Uterus (tissue), 4 donors: ENCODE results near the gene CCDC188. TPM values are rescaled to one million over a fixed set of nuclear protein-coding genes. Genes with fewer than 3 reads are reported as not detected.

Experiments used
- DNase-seq, 2 donors: peaks; one replicate each; pipeline ENCODE4 v3.0.0-alpha.2; 2019 to 2020
- H3K27ac ChIP-seq, 2 donors: fragments of 200-600 bp; sonication (generic); 1 replicate in 1 of 2; 2 replicates in 1 of 2; pipeline ENCODE4 v1.5.1; 2016 to 2018
- H3K27me3 ChIP-seq, 2 donors: fragments of 200-600 bp; sonication (generic); one replicate each; pipeline ENCODE4 v1.5.1; 2018 to 2019; ENCODE audit warnings: control low read depth in 1 of 2
- H3K36me3 ChIP-seq, 2 donors: fragments of 200-600 bp; sonication (generic); one replicate each; pipeline ENCODE4 v1.5.1; 2019; ENCODE audit warnings: control low read depth in 1 of 2
- H3K4me1 ChIP-seq, 2 donors: fragments of 200-600 bp; sonication (generic); one replicate each; pipeline ENCODE4 v1.5.1; 2018 to 2019; ENCODE audit warnings: control low read depth in 1 of 2
- H3K4me3 ChIP-seq, 2 donors: fragments of 200-600 bp; sonication (generic); 1 replicate in 1 of 2; 2 replicates in 1 of 2; pipeline ENCODE4 v1.5.1; 2018 to 2019; ENCODE audit warnings: mild to moderate bottlenecking in 1 of 2
- H3K9me3 ChIP-seq, 2 donors: fragments of 200-600 bp; sonication (generic); one replicate each; pipeline ENCODE4 v1.5.1; 2019; ENCODE audit warnings: control low read depth in 1 of 2
- POLR2A ChIP-seq, 2 donors: fragments of 450-650 bp; IDR thresholded peaks; one replicate each; pipeline ENCODE4 v1.6.1; 2016; ENCODE audit warnings: antibody characterized with exemption in 2 of 2, mild to moderate bottlenecking in 1 of 2, moderate library complexity in 1 of 2
- intact Hi-C: fragments of 100-400 bp; cut with DNase I; formaldehyde crosslinking; loops from one replicate; pipeline ENCODE4 v1.15.1; 2023; ENCODE audit warnings: low total_unique reads
- total RNA-seq, 4 donors: library from RNA; depleted of rRNA in 3 of 4; stranded (reverse); fragments of >200 nt in 3 of 4; gene quantifications; one replicate each; pipeline versions ENCODE4 v1.1.0 to v1.2.4, GENCODE V29; 2014 to 2023
- TF ChIP-seq, protein P1 (sequence below), 4 experiments: fragments of 200-600 bp in 2 of 4; fragments of 450-650 bp in 2 of 4; sonication (generic) in 2 of 4; IDR thresholded peaks; one replicate each; pipeline ENCODE4 v1.5.1; 2016 to 2019; ENCODE audit warnings: antibody characterized with exemption in 4 of 4, mild to moderate bottlenecking in 2 of 4, moderate library complexity in 1 of 4
- donor health status: DM: yes; HTN: yes; CAD: no.

The CCDC188 gene
- total RNA-seq, 4 donors from 2014 or later = 2.7 to 4.3 TPM; not detected in 2

GRCh38 chr22:20149257-20150250 lies 1.3 kb downstream of the CCDC188 start:
- H3K4me1 ChIP-seq = no peaks in the 10 kb centered on the region
- no peak for DNase-seq
- TF ChIP-seq, protein P1, sequence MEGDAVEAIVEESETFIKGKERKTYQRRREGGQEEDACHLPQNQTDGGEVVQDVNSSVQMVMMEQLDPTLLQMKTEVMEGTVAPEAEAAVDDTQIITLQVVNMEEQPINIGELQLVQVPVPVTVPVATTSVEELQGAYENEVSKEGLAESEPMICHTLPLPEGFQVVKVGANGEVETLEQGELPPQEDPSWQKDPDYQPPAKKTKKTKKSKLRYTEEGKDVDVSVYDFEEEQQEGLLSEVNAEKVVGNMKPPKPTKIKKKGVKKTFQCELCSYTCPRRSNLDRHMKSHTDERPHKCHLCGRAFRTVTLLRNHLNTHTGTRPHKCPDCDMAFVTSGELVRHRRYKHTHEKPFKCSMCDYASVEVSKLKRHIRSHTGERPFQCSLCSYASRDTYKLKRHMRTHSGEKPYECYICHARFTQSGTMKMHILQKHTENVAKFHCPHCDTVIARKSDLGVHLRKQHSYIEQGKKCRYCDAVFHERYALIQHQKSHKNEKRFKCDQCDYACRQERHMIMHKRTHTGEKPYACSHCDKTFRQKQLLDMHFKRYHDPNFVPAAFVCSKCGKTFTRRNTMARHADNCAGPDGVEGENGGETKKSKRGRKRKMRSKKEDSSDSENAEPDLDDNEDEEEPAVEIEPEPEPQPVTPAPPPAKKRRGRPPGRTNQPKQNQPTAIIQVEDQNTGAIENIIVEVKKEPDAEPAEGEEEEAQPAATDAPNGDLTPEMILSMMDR (IDR thresholded peaks at IDR 0.05) = no peak
- no peak for TF ChIP-seq POLR2A (IDR thresholded peaks at IDR 0.05)
- no peak overlapping the region for H3K27ac ChIP-seq
- intact Hi-C loops = no loop called here
- H3K9me3 ChIP-seq = no peaks in the 10 kb centered on the region
- H3K4me3 ChIP-seq = no peak overlapping the region
- H3K36me3 ChIP-seq = no peaks in the 10 kb centered on the region
- no peaks in the 10 kb centered on the region for H3K27me3 ChIP-seq

DNA sequence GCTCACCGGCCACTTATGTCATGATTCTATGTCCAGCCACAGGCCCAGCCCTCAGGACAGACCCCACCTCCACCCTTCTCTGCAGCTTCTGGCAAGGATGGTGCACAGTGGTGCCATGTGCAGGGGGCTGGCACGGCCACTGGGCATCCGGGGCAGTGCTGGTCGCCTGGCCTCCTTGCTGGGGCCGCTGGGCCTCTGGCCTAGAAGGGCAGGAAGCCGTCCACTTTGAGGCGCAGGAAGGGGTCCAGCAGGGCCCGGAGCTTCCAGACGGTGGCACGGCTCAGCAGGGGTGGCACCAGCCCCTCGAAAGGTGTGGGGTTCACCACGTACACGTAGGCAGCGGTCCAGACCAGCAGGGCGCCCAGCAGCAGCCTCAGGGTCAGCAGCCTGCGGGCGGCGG lies 2.4 kb downstream of the CCDC188 start:
- no peaks in the 10 kb centered on the region for H3K27me3 ChIP-seq
- no peaks in the 10 kb centered on the region for H3K4me1 ChIP-seq
- no peak overlapping the region for H3K4me3 ChIP-seq
- DNase-seq = no peak
- no peaks in the 10 kb centered on the region for H3K9me3 ChIP-seq
- H3K36me3 ChIP-seq = no peaks in the 10 kb centered on the region
- TF ChIP-seq, protein P1 (IDR thresholded peaks at IDR 0.05) = no peak
- TF ChIP-seq POLR2A (IDR thresholded peaks at IDR 0.05) = no peak
- no peak overlapping the region for H3K27ac ChIP-seq
- intact Hi-C loops = no loop called here

- no peaks in the 10 kb centered on the region for H3K27me3 ChIP-seq
- no peaks in the 10 kb centered on the region for H3K36me3 ChIP-seq
- no peaks in the 10 kb centered on the region for H3K4me1 ChIP-seq
- TF ChIP-seq POLR2A (IDR thresholded peaks at IDR 0.05) = no peak
- TF ChIP-seq, protein P1 (IDR thresholded peaks at IDR 0.05) = no peak
- DNase-seq = no peak
- H3K4me3 ChIP-seq = no peak overlapping the region
- intact Hi-C loops = no loop called here
- no peaks in the 10 kb centered on the region for H3K9me3 ChIP-seq
- no peak overlapping the region for H3K27ac ChIP-seq
Measured at GRCh38 chr22:20147237-20147988, 3.4 kb downstream of the CCDC188 start.

- Histone ChIP-seq H3K9me3 (no peaks in the 10 kb centered on the region), H3K36me3 (no peaks in the 10 kb centered on the region), H3K27me3 (no peaks in the 10 kb centered on the region), H3K4me1 (no peaks in the 10 kb centered on the region), H3K27ac (no peak overlapping the region), H3K4me3 (no peak overlapping the region)
- TF ChIP-seq POLR2A (IDR thresholded peaks at IDR 0.05) = no peak
- TF ChIP-seq, protein P1 (IDR thresholded peaks at IDR 0.05) = no peak
- intact Hi-C loops = no loop called here
- DNase-seq = no peak
Measured at GRCh38 chr22:20146777-20147176, 4.1 kb downstream of the CCDC188 start.

GRCh38 chr22:20145832-20146223 lies 5.0 kb downstream of the CCDC188 start:
- Histone ChIP-seq H3K27ac (no peak overlapping the region), H3K27me3 (no peaks in the 10 kb centered on the region), H3K4me1 (no peaks in the 10 kb centered on the region), H3K9me3 (no peaks in the 10 kb centered on the region), H3K36me3 (no peaks in the 10 kb centered on the region), H3K4me3 (no peak overlapping the region)
- no peak for DNase-seq
- TF ChIP-seq POLR2A (IDR thresholded peaks at IDR 0.05) = no peak
- TF ChIP-seq, protein P1 (IDR thresholded peaks at IDR 0.05) = no peak
- intact Hi-C loops = no loop called here
